Kidney (tissue), 14 donors: Measurements from ENCODE around the gene MSMO1. TPM values are rescaled to one million over a fixed set of nuclear protein-coding genes. Genes with fewer than 3 reads are reported as not detected.

Source experiments
- DNase-seq, 5 donors: peaks; one replicate each; pipeline ENCODE4 v3.0.0-alpha.2; 2013 to 2020
- FAIRE-seq: peaks from 2 replicates; lab custom pipeline; 2012; peaks lifted over from hg19 to GRCh38; lab: Jason Lieb, UNC
- H3K27ac ChIP-seq, 2 donors: one replicate each; pipeline ENCODE4 v1.7.0; 2013; ENCODE audit warnings: low read depth in 2 of 2, low read length in 2 of 2, inconsistent platforms in 1 of 2
- H3K27me3 ChIP-seq: one replicate; pipeline ENCODE4 v1.7.1; 2013; ENCODE audit warnings: low read length, inconsistent platforms; ENCODE audit not compliant: control insufficient read depth, insufficient read depth
- H3K36me3 ChIP-seq, 3 donors: one replicate each; pipeline versions ENCODE4 v1.7.0 to v1.7.1; 2013; ENCODE audit warnings: low read length in 3 of 3, control low read depth in 1 of 3, inconsistent platforms in 1 of 3; ENCODE audit not compliant: insufficient read depth in 3 of 3, control insufficient read depth in 2 of 3
- H3K4me1 ChIP-seq, 3 donors: one replicate each; pipeline versions ENCODE4 v1.7.0 to v1.7.1; 2013; ENCODE audit warnings: low read length in 3 of 3, inconsistent platforms in 1 of 3, low read depth in 1 of 3; ENCODE audit not compliant: control insufficient read depth in 2 of 3, insufficient read depth in 2 of 3
- H3K4me3 ChIP-seq, 3 donors: one replicate each; pipeline versions ENCODE4 v1.7.0 to v1.8.1; 2013; ENCODE audit warnings: low read length in 3 of 3, control low read depth in 1 of 3, inconsistent platforms in 1 of 3
- H3K9ac ChIP-seq, 3 donors: one replicate each; pipeline versions ENCODE4 v1.7.0 to v1.7.1; 2013; ENCODE audit warnings: low read length in 3 of 3, control low read depth in 1 of 3, inconsistent platforms in 1 of 3
- H3K9me3 ChIP-seq, 3 donors: one replicate each; pipeline versions ENCODE4 v1.7.0 to v1.7.1; 2013; ENCODE audit warnings: low read length in 3 of 3, control low read depth in 1 of 3, inconsistent platforms in 1 of 3; ENCODE audit not compliant: control insufficient read depth in 2 of 3, insufficient read depth in 1 of 3
- intact Hi-C: fragments of 100-400 bp; cut with DNase I; formaldehyde crosslinking; loops from one replicate; pipeline ENCODE4 v1.11.1; 2022
- polyA plus RNA-seq: library from polyadenylated mRNA; stranded (reverse); fragments of 350-450 nt; fragmentation: Illumina TruSeq; extraction: RNeasy Lipid Tissue Mini Kit (QIAGEN cat#74804); gene quantifications from one replicate; pipeline ENCODE4 v1.2.3, GENCODE V29; 2014; ENCODE audit warnings: low read depth, low replicate concordance; ENCODE audit not compliant: insufficient read depth
- total RNA-seq: library from RNA; stranded (reverse); fragmentation: NEBNext Ultra II Directional; extraction: Animal tissue kit (Norgen Biotek cat#: 25700); gene quantifications from one replicate; pipeline ENCODE4 v1.2.1, GENCODE V29; 2021
- TF ChIP-seq, protein P1 (sequence below): IDR thresholded peaks from 3 replicates; pipeline ENCODE4 v1.5.1; 2012; ENCODE audit warnings: mild to moderate bottlenecking, moderate library complexity, borderline replicate concordance; ENCODE audit not compliant: insufficient read depth; ENCODE audit errors: extremely low read depth
- donor health status: control.
- donor health status: control.
- donor health status: control.
- donor health status: control.
- donor health status: control.
- donor health status: DM: yes; HTN: yes; CAD: no.
- donor health status: Normal renal cell carcinoma (clear cell type).

The MSMO1 gene
- total and polyA plus RNA-seq, 2 donors from 2014 or later, result 32.4 to 91.4 TPM

DNA sequence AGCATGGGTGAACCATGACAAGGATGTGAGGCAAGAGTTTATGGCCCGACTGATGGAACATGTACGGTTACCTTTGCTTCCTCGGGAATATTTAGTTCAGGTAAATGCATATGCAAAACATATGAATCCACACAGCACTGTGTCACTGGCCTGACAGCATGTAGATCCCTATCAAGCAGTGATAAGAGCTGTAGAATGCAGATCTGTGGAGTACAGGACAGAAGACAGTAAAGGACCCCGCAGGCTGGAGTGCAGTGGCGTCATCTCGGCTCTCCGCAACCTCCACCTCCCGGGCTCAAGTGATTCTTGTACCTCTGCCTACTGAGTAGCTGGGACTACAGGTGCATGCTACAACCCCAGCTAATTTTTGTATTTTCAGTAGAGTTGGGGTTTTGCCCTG lies 29.8 kb upstream of the MSMO1 start:
- intact Hi-C loops, result no loop called here
- Histone ChIP-seq H3K4me3 (no peak overlapping the region), H3K9ac (no peak overlapping the region), H3K36me3 (peaks cover 0 to 3% (median 0%) of the 10 kb centered on the region in 3 donors), H3K9me3 (no peaks in the 10 kb centered on the region), H3K4me1 (peaks cover 0 to 3% (median 0%) of the 10 kb centered on the region in 3 donors), H3K27ac (no peak overlapping the region), H3K27me3 (no peaks in the 10 kb centered on the region)
- no peak for FAIRE-seq
- DNase-seq, result no peak
- TF ChIP-seq, protein P1, sequence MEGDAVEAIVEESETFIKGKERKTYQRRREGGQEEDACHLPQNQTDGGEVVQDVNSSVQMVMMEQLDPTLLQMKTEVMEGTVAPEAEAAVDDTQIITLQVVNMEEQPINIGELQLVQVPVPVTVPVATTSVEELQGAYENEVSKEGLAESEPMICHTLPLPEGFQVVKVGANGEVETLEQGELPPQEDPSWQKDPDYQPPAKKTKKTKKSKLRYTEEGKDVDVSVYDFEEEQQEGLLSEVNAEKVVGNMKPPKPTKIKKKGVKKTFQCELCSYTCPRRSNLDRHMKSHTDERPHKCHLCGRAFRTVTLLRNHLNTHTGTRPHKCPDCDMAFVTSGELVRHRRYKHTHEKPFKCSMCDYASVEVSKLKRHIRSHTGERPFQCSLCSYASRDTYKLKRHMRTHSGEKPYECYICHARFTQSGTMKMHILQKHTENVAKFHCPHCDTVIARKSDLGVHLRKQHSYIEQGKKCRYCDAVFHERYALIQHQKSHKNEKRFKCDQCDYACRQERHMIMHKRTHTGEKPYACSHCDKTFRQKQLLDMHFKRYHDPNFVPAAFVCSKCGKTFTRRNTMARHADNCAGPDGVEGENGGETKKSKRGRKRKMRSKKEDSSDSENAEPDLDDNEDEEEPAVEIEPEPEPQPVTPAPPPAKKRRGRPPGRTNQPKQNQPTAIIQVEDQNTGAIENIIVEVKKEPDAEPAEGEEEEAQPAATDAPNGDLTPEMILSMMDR, result no peak

DNA sequence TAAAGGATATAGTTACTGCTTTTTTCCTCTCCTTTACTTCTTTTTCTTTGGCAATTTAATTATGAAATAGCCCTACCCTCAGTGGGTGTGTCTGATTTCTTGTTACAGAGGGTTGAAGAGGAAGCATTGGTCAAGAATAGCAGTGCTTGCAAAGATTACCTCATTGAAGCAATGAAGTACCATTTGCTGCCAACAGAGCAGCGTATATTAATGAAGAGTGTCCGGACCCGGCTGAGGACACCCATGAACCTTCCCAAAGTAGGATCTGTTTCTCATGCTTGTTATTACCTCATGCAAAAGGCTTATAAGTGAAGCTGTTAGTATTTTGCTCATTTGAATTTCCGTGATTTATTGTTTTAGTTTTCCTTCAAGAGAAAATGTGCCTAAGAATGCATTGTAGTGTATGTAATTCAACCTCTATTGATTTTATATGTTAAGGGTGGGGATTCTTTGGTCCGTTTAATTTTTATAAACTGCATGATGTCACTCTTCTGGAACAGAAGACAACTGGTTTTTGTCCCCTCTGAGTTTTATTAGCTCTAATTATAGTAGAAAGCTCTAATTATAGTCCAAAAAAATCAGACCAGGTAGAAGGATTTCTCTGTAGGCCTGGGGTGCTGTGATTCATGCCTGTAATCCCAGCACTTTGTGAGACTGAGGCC lies 27.9 kb upstream of the MSMO1 start:
- Histone ChIP-seq H3K9me3 (no peaks in the 10 kb centered on the region), H3K4me1 (peaks cover 0 to 3% (median 0%) of the 10 kb centered on the region in 3 donors), H3K27me3 (no peaks in the 10 kb centered on the region), H3K4me3 (no peak overlapping the region), H3K36me3 (peaks cover 0 to 3% (median 0%) of the 10 kb centered on the region in 3 donors), H3K9ac (no peak overlapping the region), H3K27ac (no peak overlapping the region)
- DNase-seq (no peak), FAIRE-seq (no peak)
- TF ChIP-seq, protein P1, result no peak
- intact Hi-C loops, result no loop called here

DNA sequence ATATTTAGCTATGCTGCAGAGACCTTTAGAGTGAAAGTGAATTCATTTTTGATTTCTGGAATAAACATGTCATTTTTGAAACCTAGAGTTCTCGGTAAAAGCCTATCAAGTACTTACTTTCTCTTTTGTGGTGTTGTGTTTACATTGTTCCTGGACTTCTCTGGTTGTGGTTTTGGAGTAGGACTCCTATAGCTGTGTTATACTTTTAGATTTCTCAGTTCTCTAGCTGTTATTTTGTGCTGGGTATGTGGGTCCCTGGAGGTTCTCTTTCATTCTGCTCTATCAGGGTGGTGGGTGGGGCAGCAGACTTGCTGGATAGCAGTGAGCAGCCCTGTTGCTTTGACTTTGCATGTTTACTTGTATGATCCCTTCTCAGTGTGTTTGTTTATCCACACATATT lies 25.6 kb upstream of the MSMO1 start:
- Histone ChIP-seq H3K27ac (no peak overlapping the region), H3K4me1 (peaks cover 0 to 2% (median 0%) of the 10 kb centered on the region in 3 donors), H3K9me3 (no peaks in the 10 kb centered on the region), H3K27me3 (no peaks in the 10 kb centered on the region), H3K4me3 (peak overlapping the region in 1 of 3 donors; percentile 44), H3K9ac (no peak overlapping the region), H3K36me3 (peaks cover 0 to 3% (median 0%) of the 10 kb centered on the region in 3 donors)
- FAIRE-seq, result no peak
- no peak for DNase-seq
- TF ChIP-seq, protein P1, result no peak
- intact Hi-C loops, result no loop called here
